Stimulated activated CD4-positive, alpha-beta T cell treated with anti-CD3 and anti-CD28 coated beads, TNF-alpha, amount 100 ng/mL, for 4 hours (primary cell): Measurements from ENCODE around the gene FOXP1.

Experiments
- DNase-seq, 3 experiments: peaks; one replicate each; pipeline ENCODE4 v3.0.0-alpha.2; 2020; ENCODE audit warnings: low read depth in 3 of 3

Gene FOXP1

GRCh38 chr3:71586810-71587242 is 3.3 kb upstream of the FOXP1 start:
- no peak for DNase-seq

GRCh38 chr3:71585887-71586809 is 2.6 kb upstream of the FOXP1 start:
- DNase-seq, result peak in 1 of 3 experiments; percentile 11

- DNase-seq, result no peak
These were observed 1.6 kb upstream of the FOXP1 start for GRCh38 chr3:71585131-71585530.

- DNase-seq, result peak; percentile 24 to 44 (median 28)
These were observed 975 bp upstream of the FOXP1 start for GRCh38 chr3:71584394-71585011.

- DNase-seq, result peak; percentile 62 to 70 (median 64)
These were observed 639 bp downstream of the FOXP1 start for GRCh38 chr3:71582612-71583565.

- DNase-seq, result peak; percentile 13 to 38 (median 22)
These were observed 1.4 kb downstream of the FOXP1 start for GRCh38 chr3:71582036-71582611.

GRCh38 chr3:71581457-71582035 is 2.0 kb downstream of the FOXP1 start:
- DNase-seq, result peak in 2 of 3 experiments; percentile 5 to 33

- DNase-seq, result no peak
These were observed 2.7 kb downstream of the FOXP1 start for GRCh38 chr3:71580636-71581456.

- DNase-seq, result no peak
These were observed 3.6 kb downstream of the FOXP1 start for GRCh38 chr3:71579935-71580406.

- DNase-seq, result no peak
These were observed 4.1 kb downstream of the FOXP1 start for GRCh38 chr3:71579326-71579934.

- no peak for DNase-seq
These were observed 5.3 kb downstream of the FOXP1 start for GRCh38 chr3:71578054-71578751.

GRCh38 chr3:71577011-71577410 is 6.5 kb downstream of the FOXP1 start:
- DNase-seq, result no peak

GRCh38 chr3:71575433-71575832 is 8.1 kb downstream of the FOXP1 start:
- no peak for DNase-seq

GRCh38 chr3:71573181-71573580 is 10.3 kb downstream of the FOXP1 start:
- DNase-seq, result no peak

GRCh38 chr3:71570546-71570945 is 13.0 kb downstream of the FOXP1 start:
- no peak for DNase-seq

GRCh38 chr3:71568207-71568606 is 15.3 kb downstream of the FOXP1 start:
- DNase-seq, result no peak

GRCh38 chr3:71566776-71567175 is 16.8 kb downstream of the FOXP1 start:
- DNase-seq, result no peak

- no peak for DNase-seq
These were observed 17.6 kb downstream of the FOXP1 start for GRCh38 chr3:71565976-71566375.

- DNase-seq, result no peak
These were observed 18.2 kb downstream of the FOXP1 start for GRCh38 chr3:71565316-71565715.
